Myocyte (in vitro differentiated cells): ENCODE measurements around the gene ABCB4. TPM values are rescaled to one million over a fixed set of nuclear protein-coding genes. Genes with fewer than 3 reads are reported as not detected.
"Not testable (repeated sequence)": the region's sequence is repeated elsewhere in the genome, so short reads cannot be mapped to it uniquely, and the experiment has no call there.

ENCODE experiments used
- DNase-seq: peaks from one replicate; pipeline ENCODE4 v3.0.0-alpha.2; 2012; ENCODE audit warnings: low read depth
- total RNA-seq: library from RNA; depleted of rRNA; stranded (reverse); fragments of >200 nt; gene quantifications from 2 replicates; pipeline ENCODE4 v1.2.3, GENCODE V29; 2014

The ABCB4 gene
- total RNA-seq, 1 donor from 2014 or later, result 0.96 TPM

- no peak for DNase-seq
These were observed 4.5 kb upstream of the ABCB4 start for GRCh38 chr7:87479951-87480350.

DNA sequence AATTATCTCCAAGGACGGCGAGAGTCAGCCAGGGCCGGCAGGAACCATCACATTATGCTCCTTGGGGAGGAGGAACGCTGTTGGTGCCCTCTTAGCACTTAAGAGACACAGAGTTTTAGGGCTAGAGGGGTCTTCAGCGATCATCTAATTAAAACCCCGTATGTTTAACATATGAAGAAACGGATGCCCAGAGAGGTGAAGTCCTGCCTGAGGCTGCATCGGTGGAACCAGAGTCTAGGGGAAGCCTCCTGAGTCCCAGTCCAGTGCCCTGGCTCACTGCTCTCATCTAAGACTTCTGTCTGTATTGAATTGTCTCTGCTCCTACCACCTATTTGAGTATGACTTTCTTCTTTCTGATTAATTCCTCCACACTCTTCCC lies 688 bp upstream of the ABCB4 start:
- DNase-seq, result no peak

GRCh38 chr7:87474533-87475358 lies 734 bp downstream of the ABCB4 start:
- peak; percentile 76 for DNase-seq

GRCh38 chr7:87473986-87474385 lies 1.5 kb downstream of the ABCB4 start:
- DNase-seq, result peak; percentile 22

DNA sequence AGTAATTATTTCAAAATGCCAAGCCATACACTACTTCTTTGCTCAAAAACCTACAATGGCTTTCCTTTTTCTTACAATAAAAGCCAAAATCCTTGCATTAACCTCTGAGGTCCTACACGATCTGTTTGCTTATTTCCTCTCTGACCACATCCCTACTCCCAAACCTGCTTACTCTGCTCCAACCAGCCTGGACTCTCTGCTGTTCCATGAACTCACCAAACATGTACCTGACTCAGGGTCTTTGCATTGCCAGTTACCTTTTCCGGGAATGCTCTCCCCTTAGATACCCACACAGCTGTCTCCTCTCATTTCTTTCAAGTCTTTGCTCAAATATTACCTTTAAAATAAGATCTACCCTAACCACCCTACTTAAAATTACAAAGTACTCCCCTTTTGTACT lies 2.3 kb downstream of the ABCB4 start:
- DNase-seq, result no peak

DNA sequence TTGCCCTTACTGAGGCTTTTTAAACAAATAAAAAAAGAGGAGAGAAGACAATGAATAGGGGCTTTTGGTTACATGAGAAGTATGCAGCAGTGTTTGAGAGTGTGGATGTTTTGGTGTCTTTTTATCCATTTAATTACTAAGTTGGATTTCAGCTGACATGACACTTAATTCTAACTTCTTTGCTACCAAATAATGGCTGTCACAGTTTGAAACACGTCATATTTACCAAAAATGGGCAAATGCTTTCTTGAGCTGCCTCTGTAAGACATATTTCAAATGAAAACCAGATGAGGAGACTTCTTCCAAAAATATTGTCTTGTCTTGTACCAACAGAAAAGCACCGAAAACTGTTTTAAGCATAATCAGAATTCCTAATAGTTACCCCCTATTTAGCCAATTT lies 4.0 kb downstream of the ABCB4 start:
- no peak for DNase-seq

DNA sequence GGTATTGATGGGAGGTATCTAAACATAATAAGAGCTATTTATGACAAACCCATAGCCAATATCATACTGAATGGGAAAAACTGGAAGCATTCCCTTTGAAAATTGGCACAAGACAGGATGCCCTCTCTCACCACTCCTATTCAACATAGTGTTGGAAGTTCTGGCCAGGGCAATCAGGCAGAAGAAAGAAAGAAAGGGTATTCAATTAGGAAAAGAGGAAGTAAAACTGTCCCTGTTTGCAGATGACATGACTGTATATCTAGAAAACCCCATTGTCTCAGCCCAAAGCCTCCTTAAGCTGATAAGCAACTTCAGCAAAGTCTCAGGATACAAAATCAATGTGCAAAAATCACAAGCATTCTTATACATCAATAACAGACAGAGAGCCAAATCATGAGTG lies 6.3 kb downstream of the ABCB4 start:
- DNase-seq, result not testable (repeated sequence)

- DNase-seq, result not testable (repeated sequence)
These were observed 10.0 kb downstream of the ABCB4 start for GRCh38 chr7:87465534-87465880.

- not testable (repeated sequence) for DNase-seq
These were observed 10.5 kb downstream of the ABCB4 start for GRCh38 chr7:87464830-87465533.

GRCh38 chr7:87463982-87464381 lies 11.5 kb downstream of the ABCB4 start:
- no peak for DNase-seq

DNA sequence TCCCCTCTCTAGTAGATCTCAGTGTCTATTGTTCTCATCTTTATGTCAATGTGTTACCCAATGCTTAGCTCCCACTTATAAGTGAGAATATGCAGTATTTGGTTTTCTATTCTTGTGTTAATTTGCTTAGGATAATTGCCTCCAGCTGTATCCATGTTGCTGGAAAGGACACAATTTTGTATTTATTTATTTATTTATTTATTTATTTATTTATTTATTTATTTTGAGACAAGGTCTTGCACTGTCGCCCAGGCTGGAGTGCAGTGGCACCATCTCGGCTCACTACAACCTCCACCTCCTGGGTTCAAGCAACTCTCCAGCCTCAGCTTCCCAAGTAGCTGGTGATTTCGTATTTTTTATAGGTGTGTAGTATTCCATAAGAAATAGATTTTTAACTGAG lies 15.0 kb downstream of the ABCB4 start:
- DNase-seq, result not testable (repeated sequence)

GRCh38 chr7:87459941-87460340 lies 15.5 kb downstream of the ABCB4 start:
- no peak for DNase-seq

DNA sequence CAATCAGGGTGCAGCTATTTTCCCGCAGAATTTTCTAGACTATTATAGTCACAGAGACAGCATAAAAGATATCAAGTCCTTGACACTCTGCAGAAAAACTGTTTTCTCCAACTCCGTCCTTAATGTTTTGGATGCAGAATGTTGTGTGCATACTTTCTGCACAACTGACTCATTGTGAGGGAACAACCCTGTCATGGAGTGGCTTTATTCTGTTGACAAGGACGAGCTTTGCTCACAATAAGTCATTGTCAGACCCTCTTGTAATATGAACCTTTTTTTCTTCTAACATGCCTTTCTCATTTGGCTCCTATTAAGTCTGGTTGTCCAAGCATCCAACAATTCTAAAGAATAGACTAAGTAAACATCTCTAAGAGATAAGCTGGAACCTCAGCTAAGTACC lies 17.3 kb downstream of the ABCB4 start:
- DNase-seq, result no peak

- DNase-seq, result peak; percentile 6
These were observed 19.2 kb downstream of the ABCB4 start for GRCh38 chr7:87456247-87456646.

GRCh38 chr7:87452279-87452678 lies 23.2 kb downstream of the ABCB4 start:
- no peak for DNase-seq

DNA sequence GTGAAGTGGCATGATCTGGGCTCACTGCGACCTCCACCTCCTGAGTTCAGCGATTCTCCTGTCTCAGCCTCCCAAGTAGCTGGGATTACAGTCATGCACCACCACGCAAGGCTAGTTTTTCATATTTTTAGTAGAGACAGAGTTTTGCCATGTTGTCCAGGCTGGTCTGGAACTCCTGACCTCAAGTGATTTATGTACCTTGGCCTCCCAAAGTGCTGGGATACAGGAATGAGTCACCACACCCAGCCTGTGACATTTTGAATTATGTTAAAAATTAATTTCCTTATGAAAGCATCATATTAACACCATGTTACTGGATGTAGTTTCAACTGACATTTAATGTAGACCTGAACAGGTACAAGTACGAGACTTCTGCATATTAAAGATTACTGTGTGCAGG lies 24.3 kb downstream of the ABCB4 start:
- no peak for DNase-seq

DNA sequence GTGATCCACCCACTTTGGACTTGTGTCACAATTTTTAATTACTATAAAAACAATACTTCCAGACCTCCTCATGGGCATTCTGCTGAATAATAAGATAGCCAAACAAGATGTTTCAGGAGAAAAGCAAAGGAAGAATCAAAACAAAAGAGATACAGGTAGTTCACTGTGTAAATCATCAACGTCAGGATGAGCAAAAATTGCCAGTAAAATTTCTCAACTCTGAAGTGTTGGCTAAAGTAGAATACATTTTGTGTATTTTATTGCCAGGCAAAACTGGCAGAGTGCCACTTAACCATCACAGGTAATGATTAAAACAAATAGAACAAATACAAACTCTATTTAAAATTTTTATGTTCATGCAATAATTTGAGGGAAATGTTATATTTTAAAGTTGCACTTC lies 24.8 kb downstream of the ABCB4 start:
- no peak for DNase-seq

DNA sequence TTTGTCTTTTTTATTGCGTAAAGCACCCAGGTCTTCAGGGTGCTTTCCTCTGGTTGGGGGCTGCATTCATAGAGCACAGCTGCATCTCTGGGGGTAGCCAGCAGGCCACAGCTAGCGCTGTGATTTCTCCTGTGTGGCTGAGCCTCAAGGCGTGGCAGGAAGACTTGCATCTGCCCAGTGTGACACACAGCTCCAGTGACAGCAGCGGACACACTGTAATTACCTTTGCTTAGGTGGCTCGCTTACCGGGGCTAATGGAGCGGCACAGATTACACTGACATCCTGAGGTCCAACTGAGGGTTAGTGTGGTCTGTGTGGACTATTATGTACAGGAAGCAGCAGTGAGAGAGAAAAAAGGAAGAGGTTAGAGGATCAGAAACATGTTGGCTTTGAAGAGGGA lies 27.1 kb downstream of the ABCB4 start:
- no peak for DNase-seq

DNA sequence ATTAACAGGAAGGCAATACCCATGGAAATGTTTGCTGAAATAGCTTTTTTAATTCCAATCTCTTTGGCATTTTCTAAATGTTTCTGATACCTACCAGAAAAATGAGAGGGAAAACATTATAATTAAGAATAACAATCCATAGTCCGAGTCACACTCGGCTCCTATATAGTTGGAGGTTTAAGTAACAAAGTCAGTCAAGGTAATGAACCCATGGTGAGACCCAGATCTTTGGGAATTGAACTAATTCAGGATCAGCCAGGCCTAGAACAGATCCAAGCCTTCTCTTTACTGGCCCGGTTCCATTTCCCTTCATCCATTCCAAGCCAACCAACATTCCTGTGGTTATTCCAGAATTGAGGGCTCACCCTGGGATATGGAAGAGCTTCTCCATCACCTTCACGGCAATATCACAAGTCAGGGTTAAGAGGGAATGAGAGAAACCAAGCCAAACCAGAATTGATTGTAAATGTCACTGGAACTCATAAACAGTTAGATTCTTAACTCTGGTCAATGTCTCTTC lies 28.3 kb downstream of the ABCB4 start:
- DNase-seq, result peak; percentile 18

GRCh38 chr7:87445897-87446296 lies 29.6 kb downstream of the ABCB4 start:
- no peak for DNase-seq

DNA sequence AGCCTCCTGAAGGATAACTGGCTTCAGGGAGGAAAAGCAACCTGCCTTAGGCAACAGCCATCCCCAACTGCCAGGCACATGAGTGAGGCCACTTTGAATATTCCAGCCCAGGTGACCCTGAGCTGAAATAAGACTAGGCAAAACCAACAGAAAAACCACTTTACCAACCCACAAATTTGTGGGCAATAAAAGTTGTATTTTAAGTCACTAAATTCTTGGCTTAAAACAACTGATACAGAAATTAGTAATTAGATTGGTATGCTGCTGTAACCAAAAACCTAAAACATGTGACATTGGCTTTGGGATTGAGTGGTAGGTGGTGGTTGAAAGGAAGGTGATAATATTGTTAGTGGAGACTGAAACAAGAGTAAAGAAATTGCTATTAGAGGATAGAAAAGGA lies 39.9 kb downstream of the ABCB4 start:
- DNase-seq, result peak; percentile 58

DNA sequence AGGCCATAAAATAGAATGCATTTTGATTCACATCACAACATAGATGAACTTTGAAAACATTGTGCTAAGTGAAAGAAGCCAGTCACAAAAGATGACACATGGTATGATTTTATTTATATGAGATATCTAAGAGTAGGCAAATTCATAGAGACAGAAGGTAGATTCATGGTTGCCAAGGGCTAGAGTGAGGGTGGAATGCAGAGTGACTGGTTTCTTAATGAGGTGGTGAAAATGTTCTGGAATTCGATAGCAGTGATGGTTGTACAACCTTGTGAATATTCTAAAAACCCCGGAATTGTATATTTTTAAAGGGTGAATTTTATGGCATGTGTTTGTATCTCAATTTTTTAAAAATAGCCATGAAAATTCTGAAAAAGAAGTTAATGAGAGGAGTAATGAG lies 42.9 kb downstream of the ABCB4 start:
- DNase-seq, result no peak

DNA sequence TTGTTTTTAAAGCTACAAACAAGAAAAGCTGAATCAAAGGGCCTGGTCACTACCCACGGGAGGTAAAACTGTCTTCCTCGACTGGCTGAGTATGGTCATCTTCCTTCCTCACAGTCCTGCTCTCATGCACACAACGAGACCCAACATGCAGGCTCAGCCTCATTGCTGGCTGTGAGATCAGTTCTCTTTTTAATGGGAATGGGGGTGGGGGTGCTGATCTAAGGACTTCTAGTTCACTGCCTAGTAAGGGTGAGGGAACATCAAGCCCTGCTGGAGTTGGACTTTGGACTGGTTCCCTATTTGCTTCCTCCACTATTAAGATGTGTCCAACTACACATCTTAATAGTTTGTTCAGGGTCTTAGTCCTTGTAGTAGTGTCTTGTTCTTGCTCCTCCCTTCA lies 48.2 kb downstream of the ABCB4 start:
- DNase-seq, result no peak
